NCI-H1694 (cell line): ENCODE measurements around the gene BCAM.
"Not testable (repeated sequence)": the region's sequence is repeated elsewhere in the genome, so short reads cannot be mapped to it uniquely, and the experiment has no call there.

Experiments
- DNase-seq: peaks from one replicate; lab custom pipeline; 2025; lab: John Stamatoyannopoulos, UW

The BCAM gene

DNA sequence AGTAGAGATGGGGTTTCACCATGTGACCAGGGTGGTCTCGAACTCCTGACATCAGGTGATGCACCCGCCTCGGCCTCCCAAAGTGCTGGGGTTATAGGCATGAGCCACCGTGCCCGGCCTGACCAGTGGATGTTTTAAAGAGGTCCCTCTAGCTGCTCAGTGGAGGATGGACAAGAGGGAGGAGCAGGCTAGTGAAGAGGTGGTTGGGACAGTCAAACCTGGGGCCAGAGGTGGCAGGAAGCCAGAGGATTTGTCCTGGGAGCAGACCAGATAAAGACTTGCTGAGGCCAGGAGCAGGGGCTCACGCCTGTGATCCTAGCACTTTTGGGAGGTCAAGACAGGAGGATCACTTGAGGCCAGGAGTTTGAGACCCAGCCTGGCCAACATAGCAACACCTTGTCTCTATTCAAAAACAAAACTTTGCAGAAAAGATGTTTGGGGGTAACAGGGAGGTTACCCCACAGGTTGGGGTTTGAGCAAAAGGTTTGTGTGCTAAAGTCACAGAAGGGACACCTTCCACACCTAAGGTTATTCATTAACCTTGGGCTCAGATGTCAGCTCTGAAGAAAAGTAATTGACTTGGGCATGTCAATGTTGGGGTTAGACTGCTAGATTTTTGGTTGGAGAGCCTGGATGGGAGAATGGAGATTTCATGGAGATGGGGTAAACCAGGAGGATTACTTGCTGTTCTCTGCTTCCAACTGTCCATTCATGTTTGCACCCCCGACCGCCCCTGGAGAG, 9.0 kb downstream of the BCAM start:
- no peak for DNase-seq

DNA sequence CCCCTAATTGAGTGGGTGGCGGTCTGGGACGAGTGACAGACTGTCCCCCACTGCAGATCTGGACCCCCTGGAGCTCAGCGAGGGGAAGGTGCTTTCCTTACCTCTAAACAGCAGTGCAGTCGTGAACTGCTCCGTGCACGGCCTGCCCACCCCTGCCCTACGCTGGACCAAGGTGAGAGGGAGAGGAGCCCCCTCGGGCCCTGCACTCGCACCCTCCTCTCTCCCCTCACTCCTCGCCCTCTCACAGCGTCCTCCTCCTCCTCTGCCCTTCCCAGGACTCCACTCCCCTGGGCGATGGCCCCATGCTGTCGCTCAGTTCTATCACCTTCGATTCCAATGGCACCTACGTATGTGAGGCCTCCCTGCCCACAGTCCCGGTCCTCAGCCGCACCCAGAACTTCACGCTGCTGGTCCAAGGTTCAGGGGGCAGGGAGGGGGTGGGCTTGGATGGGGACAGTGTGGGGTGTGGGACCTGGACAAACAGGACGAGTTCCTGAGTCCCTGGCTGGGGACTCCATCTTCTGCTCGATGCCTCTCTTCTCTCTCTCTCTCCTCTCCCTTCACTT, 9.6 kb downstream of the BCAM start:
- no peak for DNase-seq

DNA sequence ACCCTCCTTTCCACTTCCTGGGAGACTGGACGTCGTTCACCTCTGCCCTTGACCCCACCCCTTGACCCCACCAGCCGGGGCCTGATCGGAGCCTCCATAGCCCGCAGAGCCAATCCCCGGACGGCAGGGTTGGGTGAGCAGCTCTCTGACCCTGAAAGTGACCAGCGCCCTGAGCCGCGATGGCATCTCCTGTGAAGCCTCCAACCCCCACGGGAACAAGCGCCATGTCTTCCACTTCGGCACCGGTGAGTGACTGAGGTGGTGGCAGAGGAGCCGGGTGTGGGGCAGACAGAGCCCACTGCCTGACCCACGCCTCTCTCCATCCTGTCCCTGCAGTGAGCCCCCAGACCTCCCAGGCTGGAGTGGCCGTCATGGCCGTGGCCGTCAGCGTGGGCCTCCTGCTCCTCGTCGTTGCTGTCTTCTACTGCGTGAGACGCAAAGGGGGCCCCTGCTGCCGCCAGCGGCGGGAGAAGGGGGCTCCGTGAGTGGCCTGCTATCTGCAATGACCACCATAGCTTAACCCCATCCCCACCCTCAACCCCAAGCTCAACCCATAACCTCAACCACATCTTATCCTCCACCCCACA, 10.4 kb downstream of the BCAM start:
- no peak for DNase-seq

DNA sequence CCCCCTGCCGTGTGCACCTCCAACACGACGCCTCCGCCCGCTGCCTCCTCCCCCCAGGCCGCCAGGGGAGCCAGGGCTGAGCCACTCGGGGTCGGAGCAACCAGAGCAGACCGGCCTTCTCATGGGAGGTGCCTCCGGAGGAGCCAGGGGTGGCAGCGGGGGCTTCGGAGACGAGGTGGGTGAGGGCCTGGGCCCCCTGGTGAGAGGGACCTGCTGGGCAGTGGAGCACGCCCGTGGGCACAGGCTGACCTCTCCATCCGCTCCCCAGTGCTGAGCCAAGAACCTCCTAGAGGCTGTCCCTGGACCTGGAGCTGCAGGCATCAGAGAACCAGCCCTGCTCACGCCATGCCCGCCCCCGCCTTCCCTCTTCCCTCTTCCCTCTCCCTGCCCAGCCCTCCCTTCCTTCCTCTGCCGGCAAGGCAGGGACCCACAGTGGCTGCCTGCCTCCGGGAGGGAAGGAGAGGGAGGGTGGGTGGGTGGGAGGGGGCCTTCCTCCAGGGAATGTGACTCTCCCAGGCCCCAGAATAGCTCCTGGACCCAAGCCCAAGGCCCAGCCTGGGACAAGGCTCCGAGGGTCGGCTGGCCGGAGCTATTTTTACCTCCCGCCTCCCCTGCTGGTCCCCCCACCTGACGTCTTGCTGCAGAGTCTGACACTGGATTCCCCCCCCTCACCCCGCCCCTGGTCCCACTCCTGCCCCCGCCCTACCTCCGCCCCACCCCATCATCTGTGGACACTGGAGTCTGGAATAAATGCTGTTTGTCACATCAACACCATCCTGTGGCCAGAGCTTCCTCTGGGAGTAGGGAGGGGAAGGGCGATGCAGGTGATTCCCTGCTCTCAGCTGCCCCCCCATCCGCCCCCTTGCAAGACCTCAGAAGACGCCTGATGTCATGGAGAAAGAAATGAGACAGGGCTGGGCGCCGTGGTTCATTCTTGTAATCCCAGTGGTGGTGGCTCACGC, 12.0 kb downstream of the BCAM start:
- no peak for DNase-seq

DNA sequence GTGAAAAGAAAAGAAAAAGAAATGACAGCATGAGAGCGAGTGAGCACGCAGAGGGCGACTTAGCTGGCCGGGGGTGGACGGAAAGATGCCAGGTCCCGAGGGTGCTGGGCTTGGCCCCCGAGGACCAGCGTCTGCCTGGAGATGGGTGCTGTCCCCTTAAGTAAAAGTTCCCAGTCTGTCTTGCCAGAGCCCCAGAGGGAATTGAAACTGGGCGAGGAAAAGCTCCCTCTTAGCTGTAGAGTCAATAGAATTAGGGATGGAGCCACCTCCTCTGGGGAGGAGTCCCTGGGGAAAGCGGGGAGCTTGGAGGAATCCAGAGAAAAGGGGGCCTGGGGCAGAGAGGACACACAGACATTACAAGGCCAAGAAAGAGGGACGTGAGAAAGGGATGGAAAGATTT, 13.3 kb downstream of the BCAM start:
- DNase-seq, result no peak

DNA sequence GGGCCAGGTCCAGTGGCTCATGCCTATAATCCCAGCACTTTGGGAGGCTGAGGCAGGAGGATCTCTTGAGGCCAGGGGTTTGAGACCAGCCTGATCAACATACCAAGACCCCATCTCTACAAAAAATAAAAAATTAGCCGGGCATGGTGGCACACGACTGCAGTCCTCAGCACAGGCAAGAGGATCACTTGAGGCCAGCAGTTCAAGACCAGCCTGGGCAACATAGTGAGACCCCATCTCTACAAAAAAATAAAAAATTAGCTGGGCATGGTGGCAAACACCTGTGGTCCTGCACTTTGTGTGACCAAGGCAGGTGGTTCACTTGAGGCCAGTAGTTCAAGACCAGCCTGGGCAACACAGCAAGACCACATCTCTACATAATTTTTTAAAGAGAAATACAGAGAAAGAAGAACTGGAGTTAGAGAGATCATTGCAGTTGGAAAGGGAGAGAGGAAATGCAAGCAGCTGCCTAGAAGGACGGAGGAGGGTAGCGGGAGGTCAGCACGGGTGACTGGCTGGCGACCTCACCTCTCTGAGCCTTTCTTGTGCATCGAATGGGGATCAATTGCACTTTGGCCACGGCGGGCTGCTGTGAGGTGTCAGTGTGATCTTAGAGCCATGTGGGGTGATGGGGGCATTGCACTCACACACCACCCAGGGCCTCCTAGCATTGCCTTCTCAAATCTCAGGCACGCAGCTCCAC, 13.9 kb downstream of the BCAM start:
- DNase-seq, result no peak

DNA sequence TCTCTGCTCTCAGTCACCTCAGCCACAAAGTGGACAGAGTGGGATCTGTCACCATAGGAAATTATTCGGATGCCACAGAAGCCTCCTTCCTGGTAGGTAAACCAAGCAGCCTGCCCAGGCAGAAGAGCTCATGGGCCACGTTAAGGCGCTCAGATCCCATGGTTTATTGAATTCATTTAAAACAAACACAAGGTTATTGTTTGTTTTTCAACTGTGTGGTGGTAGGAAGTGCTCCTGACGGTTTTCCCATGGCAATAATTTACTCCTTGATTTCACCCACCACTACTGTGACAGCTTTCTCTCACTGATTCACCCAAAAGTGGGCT, 14.4 kb downstream of the BCAM start:
- no peak for DNase-seq

DNA sequence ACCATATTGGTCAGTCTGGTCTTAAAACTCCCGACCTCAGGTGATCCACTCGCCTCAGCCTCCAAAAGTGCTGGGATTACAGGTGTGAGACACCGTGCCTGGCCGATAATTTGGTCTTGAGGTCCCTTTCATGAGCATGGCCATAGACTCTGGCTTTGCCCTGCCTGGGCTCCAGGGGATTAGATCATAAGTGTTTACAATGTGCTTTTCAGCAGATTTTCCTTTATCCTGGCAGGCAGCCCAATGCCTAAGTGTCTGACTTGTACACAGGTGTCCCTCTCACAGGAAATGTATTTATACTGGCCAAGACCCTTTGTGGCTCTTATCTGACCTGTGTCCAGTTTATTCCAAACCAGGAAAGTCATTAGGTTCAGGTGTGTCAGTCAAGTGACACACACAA, 15.9 kb downstream of the BCAM start:
- no peak for DNase-seq

DNA sequence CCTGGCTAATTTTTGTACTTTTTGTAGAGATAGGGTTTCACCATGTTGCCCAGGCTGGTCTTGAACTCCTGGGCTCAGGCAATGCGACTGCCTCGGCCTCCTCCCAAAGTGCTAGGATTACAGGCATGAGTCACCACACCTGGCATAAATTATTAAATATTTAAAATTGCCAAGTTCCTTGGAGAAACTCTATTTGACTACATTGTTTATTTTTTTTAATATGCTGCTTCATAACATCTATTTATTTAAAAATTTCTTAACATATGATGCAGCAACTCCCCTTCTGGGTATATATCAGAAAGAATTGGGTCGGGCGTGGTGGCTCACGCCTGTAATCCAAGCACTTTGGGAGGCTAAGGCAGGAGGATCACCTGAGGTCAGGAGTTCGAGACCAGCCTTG, 24.0 kb downstream of the BCAM start:
- not testable (repeated sequence) for DNase-seq

DNA sequence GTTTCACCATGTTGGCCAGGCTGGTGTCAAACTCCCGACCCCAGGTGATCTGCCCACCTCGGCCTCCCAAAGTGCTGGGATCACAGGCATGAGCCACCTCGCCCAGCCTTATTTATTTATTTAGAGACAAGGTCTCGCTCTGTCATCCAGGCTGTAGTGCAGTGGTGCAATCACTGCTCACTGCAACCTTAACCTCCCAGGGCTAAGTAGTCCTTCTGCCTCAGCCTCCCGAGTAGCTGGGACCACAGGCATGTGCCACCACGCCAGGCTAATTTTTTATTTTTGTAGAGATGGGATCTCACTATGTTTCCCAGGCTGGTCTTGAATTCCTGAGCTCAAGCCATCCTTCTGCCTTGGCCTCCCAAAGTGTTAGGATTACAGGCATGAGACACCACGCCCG, 25.5 kb downstream of the BCAM start:
- not testable (repeated sequence) for DNase-seq

DNA sequence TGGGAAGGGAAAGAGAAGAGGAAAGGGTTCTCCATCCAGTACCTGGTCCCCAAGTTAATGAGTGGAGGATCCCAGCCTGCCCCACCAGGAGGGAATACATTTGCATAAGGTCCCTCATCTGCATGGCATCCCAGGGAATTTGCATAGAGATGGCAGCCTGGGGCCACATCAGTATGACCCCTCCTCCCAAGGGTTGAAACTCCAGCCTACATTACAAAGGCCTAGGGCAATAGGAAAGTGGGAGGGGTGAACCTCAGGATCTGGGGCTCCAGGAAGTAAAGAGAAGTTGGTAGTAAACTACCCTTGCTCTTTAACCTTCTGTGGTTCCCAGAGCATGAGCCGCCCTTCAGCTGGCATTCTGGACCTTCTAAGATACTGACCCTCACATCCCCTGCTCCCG, 30.4 kb downstream of the BCAM start:
- no peak for DNase-seq

DNA sequence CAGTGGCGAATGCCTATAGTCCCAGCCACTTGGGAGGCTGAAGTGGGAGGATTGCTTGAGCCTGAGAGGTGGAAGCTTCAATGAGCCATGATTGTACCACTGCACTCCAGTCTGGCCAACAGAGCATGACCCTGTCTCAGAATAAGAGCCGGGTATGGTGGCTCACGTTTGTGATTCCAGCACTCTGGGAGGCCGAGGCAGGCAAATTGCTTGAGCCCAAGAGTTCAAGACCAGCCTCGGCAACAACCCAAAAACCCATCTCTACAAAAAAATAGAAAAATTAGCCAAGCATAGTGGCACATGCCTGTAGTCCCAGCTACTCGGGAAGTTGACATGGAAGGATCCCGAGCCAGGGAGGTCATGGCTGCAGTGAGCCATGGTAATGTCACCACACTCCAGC, 31.9 kb downstream of the BCAM start:
- no peak for DNase-seq

DNA sequence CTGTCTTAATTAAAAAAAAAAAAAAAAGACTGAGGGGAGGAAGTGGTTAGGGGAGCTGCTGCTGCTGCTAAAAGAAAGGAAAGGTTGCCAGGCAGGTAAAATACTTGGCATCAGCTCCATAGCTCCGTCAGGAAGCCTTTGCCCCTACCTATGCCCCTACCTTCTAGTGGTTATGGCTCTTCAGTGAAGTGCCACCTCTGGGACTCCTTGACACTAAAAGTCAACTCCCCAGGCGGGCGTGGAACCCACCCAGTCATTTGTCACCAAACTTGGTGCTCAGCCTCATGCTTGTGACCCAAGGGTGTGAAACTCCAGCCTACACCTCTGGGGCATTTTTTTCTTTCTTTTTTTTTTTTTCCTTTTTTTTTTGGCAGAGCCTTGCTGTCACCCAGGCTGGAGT, 32.3 kb downstream of the BCAM start:
- DNase-seq, result no peak

DNA sequence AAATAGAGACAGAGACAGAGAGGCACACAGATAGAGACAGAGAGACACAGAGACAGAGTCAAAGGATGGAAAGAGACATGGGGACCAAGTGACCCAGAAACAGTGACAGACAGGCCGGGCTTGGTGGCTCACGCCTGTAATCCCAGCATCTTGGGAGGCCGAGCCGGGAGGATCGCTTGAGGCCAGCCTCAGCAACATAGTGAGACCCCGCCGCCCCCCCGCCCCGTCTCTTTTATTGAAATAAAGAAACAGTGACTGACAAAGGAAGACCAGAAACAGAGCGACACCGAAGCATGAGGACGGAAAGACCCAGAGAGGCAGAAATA, 36.3 kb downstream of the BCAM start:
- no peak for DNase-seq

DNA sequence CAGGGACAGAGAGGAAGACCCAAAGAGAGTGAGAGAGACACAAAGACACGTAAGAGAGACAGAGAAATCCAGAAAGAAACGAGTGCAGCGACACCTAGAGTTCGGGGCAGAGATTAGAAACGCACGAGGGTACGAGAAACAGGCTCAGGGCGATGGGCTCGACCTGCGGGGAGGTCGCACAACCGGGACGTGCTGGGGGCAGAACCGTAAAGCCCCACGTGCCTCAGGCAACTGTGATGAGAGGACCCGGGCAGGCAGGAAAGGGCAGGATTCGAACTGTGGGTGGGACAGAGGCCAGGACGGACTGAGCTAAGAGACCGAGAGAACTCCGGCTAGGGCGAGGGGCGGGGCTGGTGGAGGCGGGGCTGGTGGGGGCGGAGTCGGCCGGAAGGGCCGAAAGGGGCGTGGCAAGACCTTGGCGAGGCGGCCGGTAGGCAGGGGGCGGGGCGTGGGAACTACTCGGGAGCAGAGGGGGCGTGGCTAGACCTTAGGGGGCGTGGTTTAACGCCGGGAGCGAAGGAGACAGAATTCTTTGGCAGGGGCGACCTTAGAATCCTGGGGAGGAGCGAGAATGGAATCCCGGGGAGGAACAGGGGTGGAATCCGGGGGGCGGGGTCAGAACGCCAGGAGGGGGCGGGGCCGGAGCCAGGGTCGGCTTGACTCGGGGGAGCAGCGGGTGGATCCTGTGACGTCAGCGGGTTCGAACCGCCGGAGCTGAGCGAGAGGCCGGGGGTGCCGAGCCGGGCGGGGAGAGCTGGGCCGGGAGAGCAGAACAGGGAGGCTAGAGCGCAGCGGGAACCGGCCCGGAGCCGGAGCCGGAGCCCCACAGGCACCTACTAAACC, 36.9 kb downstream of the BCAM start, which contains the start of gene NECTIN2:
Gene NECTIN2 (plus strand): TSS at position 686 of the 843 bp plus-strand sequence. CDS start 229 bp downstream, outside the sequence.
- DNase-seq, result peak; percentile 96

DNA sequence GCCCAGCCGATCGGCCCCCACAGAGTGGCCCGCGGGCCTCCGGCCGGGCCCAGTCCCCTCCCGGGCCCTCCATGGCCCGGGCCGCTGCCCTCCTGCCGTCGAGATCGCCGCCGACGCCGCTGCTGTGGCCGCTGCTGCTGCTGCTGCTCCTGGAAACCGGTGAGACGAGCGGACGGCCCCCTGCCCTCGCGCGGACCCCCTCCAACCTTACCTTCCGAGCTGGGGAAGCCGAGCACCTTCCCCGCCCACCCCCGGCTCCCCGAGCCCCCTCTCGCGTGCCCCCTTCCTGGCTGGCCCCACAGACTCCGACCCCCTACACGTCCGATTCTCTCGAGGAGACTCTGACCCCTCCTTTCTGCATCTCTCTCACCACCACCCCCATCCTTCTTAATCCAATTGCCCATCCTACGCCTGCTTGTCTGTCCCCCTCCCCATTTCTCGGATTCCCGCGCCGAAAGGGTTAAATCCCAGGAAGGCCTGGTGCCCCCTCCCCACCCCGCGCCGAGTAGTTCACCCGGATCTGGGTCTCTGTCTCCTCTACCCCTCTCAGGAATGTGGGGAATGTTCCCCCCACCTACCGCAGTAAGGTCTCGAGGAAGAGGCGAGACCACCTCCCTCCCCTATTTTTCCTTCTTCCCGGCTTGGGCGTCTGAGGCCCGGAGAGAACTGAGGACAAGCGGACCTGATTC, 37.7 kb downstream of the BCAM start:
- DNase-seq, result no peak

DNA sequence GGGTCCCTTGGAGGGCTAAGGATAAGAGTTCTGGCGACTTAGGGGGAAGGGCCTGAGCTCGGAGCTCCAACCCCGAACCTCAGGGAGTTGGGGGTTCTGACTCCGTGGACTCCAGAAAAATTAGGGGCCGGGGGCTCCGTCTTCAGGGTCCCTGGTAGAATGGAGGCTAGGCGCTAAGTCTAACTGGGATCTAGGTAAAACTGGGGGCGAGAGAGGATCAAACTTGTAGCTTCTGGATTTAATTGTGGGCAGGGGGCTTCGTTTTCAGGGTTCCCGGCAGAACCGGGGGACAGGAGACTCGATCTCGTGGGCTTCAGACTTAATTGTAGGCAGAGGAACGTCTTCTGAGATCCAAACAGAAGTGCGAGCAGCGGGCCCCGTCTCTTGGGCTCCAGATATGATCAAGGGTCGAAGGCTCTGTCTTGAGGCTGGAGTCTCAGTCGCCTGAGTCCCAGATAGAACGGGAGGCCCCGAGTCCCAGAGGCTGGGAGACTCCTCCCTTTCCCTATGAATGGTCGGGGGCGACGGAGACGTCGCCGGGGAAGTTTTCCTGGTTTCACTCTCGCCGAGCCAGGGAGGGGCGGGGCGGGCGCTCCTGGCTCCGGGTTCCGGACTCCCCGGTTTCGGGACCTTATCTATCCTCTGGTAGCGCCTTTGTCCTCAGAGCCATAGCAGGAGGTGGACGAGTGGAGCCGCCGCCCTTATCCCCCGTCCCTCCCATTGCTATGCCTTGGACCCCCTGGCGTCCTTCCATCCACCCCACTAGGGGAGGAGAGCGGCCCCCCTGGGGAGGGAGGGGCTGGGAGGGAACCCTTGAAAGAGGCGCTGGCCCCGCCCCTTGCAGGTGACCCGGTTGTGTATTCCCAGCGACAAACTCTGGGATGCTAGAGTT, 38.5 kb downstream of the BCAM start:
- DNase-seq, result no peak

DNA sequence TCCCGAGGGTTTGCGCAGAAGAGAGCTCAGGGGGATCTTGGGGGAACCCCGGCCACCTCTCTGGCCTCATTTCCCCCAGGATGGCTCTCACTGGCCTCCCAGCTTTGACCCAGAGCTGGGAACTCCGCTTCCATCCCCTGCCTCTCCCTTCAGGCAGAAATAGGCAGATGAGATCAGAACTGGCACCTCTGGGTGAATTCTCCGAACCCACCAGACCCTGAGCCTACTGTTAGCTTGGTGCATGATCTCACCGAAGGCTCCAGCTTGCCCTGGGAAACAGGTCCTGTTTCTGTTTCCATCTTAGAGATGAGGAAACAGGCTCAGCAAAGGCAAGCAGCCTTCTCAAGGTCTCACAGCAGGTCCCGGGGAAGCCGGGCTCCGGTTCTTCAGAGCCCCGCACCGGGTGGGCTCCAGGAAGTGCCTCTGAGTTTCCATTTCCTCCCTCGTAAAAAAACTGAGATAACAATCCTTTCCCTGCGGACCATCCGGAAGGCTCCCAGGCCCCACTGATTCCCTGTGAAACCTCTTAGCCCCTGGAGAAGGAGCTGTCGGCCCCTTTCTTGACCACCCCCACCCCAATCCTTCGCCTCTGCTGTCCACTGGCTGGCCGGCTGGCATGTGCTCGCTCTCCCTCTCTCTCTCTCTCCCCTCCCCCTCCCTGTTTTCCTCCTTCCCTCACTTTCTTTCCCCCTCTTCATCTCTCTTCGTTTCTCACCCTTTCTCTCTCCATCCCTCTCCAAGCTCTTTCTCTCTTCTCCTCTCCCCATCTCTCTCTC, 39.3 kb downstream of the BCAM start:
- no peak for DNase-seq
